ENCODE measurements around the gene CHST6. TPM values are rescaled to one million over a fixed set of nuclear protein-coding genes. Genes with fewer than 3 reads are reported as not detected.
"Not testable (repeated sequence)": the region's sequence is repeated elsewhere in the genome, so short reads cannot be mapped to it uniquely, and the experiment has no call there.

Gene CHST6
- polyA plus RNA-seq, 3 donors from 2014 or later = not detected

DNA sequence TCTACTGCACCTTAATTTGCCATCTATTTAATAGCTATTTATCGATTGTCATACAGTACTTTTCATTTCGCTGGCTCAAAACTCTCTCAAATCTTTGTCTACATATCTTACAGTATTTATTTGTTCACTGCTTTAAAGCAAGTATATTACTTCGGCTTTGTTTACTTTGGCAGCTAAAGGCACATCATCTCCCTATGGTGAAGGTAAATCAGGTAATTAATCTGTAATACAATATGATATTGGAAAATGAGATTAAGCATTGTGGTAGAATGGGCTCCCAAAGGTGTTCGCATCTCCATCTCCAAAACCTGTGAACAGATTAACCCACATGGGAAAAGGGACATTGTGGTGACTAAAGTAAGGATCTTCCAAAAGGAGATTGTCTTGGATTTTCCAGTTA is 37.2 kb downstream of the CHST6 start:
- peaks cover 0 to 4% (median 3%) of the 10 kb centered on the region in 3 donors for H3K27me3 Mint-ChIP-seq (ENCODE audit: low read depth in 3 of 3)
- no peaks in the 10 kb centered on the region for H3K36me3 Mint-ChIP-seq
- peaks cover 71 to 81% of the 10 kb centered on the region in 2 donors for H3K4me1 Mint-ChIP-seq
- H3K9me3 Mint-ChIP-seq = no peaks in the 10 kb centered on the region
- DNase-seq = no peak
- H3K4me3 Mint-ChIP-seq = no peak overlapping the region
- peak overlapping the region in 2 of 6 donors; percentile 11 to 12 for H3K27ac Mint-ChIP-seq

DNA sequence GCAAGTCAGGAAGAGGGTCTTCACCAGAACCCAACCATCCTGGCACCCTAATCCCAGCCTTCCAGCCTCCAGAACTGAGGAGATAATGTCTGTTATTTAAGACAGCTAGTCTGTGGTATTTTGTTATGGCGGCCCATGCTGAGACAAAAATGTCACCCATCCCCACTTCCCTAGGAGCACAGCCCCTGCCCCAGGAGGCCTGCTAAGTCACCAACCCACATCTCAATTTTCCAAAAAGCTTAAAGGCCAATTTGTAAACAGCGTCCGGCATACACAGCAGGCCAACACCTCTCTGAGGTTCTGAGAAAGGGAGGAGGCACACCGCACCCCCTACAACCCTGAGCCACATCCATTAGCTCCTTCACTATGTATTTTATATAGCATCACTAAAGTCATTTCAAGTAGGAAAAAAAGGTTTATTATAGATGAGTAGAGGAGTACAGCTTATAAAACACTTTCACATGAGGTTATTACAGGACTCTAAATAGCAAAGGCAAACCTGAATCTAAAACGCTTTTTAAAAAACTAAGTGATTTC is 37.7 kb downstream of the CHST6 start:
- DNase-seq = no peak
- peak overlapping the region in 1 of 6 donors; percentile 39 for H3K27ac Mint-ChIP-seq
- H3K36me3 Mint-ChIP-seq = no peaks in the 10 kb centered on the region
- H3K9me3 Mint-ChIP-seq = no peaks in the 10 kb centered on the region
- peaks cover 71 to 81% of the 10 kb centered on the region in 2 donors for H3K4me1 Mint-ChIP-seq
- H3K27me3 Mint-ChIP-seq (ENCODE audit: low read depth in 3 of 3) = peaks cover 0 to 1% (median 0%) of the 10 kb centered on the region in 3 donors
- H3K4me3 Mint-ChIP-seq = no peak overlapping the region

DNA sequence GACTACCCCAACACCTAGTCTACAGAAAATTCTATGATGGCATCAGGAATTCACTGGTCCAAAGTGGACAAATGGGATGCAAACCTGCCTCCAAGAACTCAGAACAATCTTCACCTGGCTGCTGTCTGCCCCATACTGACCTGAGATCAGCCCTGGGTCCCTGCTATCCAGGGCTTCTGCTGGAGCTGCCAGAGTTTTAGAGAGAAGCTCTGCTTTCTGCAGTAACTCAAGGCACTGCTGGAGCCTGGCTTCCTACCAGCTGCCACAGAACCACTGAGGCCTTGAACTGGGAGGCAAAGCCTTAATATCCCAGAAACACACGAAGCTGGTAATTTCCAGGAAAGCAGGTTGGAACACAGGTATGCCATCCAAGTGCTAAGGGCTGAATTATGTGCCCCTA is 38.3 kb downstream of the CHST6 start:
- Mint-ChIP-seq H3K27me3 (ENCODE audit: low read depth in 3 of 3) (peaks cover 0 to 1% (median 0%) of the 10 kb centered on the region in 3 donors), H3K36me3 (no peaks in the 10 kb centered on the region), H3K4me1 (peaks cover 66 to 76% of the 10 kb centered on the region in 2 donors), H3K4me3 (no peak overlapping the region), H3K9me3 (no peaks in the 10 kb centered on the region), H3K27ac (peak overlapping the region in 2 of 6 donors; percentile 13 to 42)
- DNase-seq = no peak

DNA sequence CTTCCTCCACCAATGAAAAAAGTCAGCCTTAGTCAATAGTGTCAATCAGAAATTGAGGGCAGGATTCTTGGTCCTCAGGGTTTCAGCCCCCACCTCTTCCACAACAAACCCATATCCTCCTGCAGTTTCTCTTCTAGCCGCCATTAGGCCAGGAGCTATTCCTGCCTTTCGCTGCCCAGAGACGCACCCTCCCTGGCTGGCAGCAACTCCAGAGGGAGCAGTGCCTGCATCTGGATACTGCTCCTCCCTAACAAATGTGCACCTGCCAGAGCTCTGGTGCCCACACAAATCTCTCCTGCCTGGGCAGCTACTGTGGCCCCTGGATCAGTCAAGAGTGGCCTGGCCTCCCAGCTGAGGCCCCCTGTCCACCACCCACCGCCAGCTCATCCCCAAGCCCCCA is 38.8 kb downstream of the CHST6 start:
- H3K4me3 Mint-ChIP-seq; H3K9me3 Mint-ChIP-seq; H3K36me3 Mint-ChIP-seq; DNase-seq; H3K27me3 Mint-ChIP-seq (ENCODE audit: low read depth in 3 of 3): not testable (repeated sequence)
- Mint-ChIP-seq H3K4me1 (peaks cover 61 to 71% of the 10 kb centered on the region in 2 donors), H3K27ac (peak overlapping the region in 2 of 6 donors; percentile 13 to 42)

DNA sequence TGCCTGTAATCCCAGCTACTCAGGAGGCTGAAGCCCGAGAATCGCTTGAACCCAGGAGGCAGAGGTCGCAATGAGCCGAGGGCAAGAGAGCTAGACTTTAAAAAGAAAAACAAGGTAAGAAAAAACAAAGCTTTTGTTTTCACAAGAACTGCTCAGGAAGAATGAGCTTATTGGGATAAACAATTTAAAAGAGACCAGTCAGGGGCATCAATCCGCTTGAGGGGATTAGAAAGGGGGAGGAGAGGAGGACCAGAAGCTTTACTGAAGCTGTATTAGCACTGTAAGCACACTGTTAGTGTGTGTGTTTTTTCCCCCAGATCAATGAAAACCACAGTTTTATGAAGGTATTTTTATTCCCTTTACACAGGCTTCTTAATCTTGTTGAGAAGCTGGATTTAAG is 39.6 kb downstream of the CHST6 start:
- no peak overlapping the region for H3K4me3 Mint-ChIP-seq
- H3K27ac Mint-ChIP-seq = peak overlapping the region in 2 of 6 donors; percentile 51 to 55

DNA sequence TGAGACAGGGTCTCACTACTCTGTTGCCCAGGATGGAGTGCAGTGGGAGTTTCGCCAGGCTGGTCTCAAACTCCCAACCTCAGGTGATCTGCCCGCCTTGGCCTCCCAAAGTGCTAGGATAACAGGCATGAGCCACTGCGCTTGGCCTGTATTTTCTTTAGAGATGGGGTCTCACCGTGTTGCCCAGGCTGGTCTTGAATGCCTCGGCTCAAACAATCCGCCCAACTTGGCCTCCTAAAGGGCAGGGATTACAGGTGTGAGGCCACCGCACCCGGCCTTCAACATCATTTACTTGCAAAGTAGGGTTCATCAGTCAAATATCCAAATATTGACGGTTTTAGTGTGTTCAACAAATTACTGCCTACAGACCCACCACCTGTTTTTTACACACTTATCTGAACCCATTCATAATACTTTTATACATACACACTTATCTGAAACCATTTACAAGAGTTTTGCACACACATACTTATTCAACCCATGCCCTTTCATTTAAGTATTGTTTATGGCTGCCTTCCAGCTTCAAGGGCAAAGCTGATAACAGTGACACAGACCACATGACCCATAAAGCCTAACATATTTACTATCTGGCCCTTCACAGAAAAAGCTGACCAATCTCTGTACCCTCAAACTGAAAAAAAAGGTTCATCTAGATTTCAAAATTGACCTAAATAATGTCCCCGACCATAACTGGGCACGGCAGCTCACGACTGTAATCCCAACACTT is 42.6 kb downstream of the CHST6 start:
- Mint-ChIP-seq H3K9me3 (no peaks in the 10 kb centered on the region), H3K4me1 (peaks cover 40 to 41% of the 10 kb centered on the region in 2 donors), H3K36me3 (peaks cover 0 to 8% (median 4%) of the 10 kb centered on the region in 3 donors), H3K27ac (no peak overlapping the region), H3K4me3 (peak overlapping the region in 1 of 5 donors; percentile 1), H3K27me3 (ENCODE audit: low read depth in 3 of 3) (peaks cover 0 to 2% (median 2%) of the 10 kb centered on the region in 3 donors)
- DNase-seq = no peak

More for the DNA sequence above, 39.6 kb downstream of the CHST6 start:
- peaks cover 0 to 3% (median 2%) of the 10 kb centered on the region in 3 donors for H3K27me3 Mint-ChIP-seq (ENCODE audit: low read depth in 3 of 3)
- peaks cover 55 to 65% of the 10 kb centered on the region in 2 donors for H3K4me1 Mint-ChIP-seq
- H3K36me3 Mint-ChIP-seq = peaks cover 0 to 3% (median 0%) of the 10 kb centered on the region in 3 donors
- H3K9me3 Mint-ChIP-seq = no peaks in the 10 kb centered on the region
- DNase-seq = no peak

DNA sequence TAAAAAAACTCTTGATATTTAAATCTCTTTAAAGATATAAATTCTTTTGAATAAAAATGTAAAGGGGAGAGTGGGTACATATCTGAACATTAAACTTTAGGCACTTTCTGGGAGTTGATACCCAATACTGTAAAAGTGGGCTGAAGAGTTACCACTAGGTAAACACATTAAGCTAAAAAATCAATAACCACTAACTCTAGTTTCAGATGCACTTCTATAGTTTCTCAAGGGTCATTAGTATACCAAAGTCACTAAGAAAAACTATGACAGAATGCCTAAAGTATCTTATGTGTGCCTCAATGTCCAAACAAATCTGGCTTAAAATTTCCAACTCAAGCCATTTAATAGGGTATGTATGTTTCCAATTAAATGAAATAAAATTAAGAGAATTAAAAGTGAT is 48.8 kb downstream of the CHST6 start:
- DNase-seq = no peak
- H3K9me3 Mint-ChIP-seq = no peaks in the 10 kb centered on the region
- no peak overlapping the region for H3K4me3 Mint-ChIP-seq
- H3K27me3 Mint-ChIP-seq (ENCODE audit: low read depth in 3 of 3) = no peaks in the 10 kb centered on the region
- peaks cover 0 to 2% of the 10 kb centered on the region in 2 donors for H3K4me1 Mint-ChIP-seq
- peak overlapping the region in 1 of 6 donors; percentile 39 for H3K27ac Mint-ChIP-seq
- H3K36me3 Mint-ChIP-seq = peaks cover 0 to 8% (median 4%) of the 10 kb centered on the region in 3 donors

DNA sequence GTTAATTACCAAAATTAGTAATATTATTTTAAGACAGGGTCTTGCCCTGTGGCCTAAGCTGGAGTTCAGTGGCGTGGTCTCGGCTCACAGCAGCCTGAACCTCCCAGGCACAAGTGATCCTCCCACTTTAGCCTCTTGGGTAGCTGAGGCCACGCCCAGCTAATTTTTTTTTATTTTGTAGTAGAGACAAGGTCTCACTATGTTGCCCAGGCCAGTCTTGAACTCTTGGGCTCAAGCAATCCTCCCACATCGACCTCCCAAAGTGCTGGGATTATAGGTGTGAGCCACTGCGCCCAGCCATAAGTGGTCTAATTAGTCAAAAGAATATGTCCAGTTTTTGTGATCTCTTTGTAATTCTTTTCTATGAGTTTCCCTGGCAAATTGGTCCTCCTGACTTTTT is 49.9 kb downstream of the CHST6 start:
- Mint-ChIP-seq H3K27ac (no peak overlapping the region), H3K27me3 (ENCODE audit: low read depth in 3 of 3) (no peaks in the 10 kb centered on the region), H3K4me3 (no peak overlapping the region), H3K36me3 (peaks cover 0 to 8% (median 4%) of the 10 kb centered on the region in 3 donors), H3K4me1 (peaks cover 0 to 2% of the 10 kb centered on the region in 2 donors), H3K9me3 (no peaks in the 10 kb centered on the region)
- DNase-seq = no peak

DNA sequence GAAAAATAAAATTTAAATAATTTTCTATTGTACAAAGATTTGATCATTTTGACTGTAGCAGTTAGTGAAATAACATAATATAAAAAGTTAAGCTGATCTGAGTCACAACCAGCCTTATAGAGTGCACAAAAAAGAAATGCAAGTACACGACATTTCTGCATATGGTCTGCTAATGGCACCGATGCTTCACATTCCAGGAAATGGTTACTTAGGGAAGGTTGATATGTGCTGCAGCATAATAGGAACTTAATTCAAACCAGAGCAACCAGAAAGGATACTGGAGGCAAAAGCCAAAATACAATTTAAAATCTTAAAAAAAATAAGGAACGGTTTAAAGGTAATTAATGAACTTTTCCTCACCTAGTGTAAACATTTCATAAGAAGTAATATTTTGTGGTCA is 51.9 kb downstream of the CHST6 start:
- Mint-ChIP-seq H3K27me3 (ENCODE audit: low read depth in 3 of 3) (no peaks in the 10 kb centered on the region), H3K36me3 (peaks cover 0 to 3% (median 0%) of the 10 kb centered on the region in 3 donors), H3K9me3 (no peaks in the 10 kb centered on the region), H3K4me1 (no peaks in the 10 kb centered on the region), H3K27ac (no peak overlapping the region), H3K4me3 (no peak overlapping the region)
- no peak for DNase-seq

DNA sequence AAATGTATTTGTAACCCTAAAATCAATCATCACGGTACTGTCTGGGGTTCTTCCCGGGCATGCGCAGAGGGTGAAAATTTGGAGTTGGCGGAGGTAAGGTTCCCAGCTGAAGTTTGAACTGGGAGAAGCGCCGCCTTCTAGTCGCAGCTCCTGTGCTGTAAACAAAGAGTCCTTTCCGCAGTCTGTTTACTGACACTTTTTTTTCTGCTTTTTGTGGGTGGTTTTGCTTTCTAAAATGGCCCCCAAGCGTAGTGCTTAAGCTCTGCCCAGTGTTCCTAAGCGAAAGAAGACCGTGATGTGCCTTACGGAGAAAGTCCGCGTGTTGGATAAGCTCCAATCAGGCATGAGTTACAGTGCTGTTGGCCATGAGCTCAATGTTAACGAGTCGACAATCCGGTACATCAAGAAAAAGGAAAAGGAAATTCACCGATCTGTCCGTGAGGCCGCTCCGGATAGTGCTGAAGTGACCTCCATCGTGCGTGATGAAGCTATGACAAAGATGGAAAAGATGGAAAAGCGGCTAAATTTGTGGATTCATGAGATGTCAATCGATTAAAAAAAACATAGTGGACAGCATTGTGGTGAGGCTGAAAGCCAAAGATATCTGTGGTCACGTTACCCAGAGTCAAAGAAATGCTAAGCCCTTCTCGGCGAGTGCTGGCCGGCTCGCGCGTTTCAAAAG is 61.4 kb downstream of the CHST6 start:
- peaks cover 8 to 13% (median 13%) of the 10 kb centered on the region in 3 donors for H3K27me3 Mint-ChIP-seq (ENCODE audit: low read depth in 3 of 3)
- no peaks in the 10 kb centered on the region for H3K9me3 Mint-ChIP-seq
- DNase-seq = peak; percentile 81 to 87 (median 85)
- H3K4me3 Mint-ChIP-seq = peak overlapping the region; percentile 89 to 94 (median 93)
- peak overlapping the region; percentile 95 to 98 (median 96) for H3K27ac Mint-ChIP-seq
- peaks cover 24 to 27% of the 10 kb centered on the region in 2 donors for H3K4me1 Mint-ChIP-seq
- H3K36me3 Mint-ChIP-seq = no peaks in the 10 kb centered on the region

DNA sequence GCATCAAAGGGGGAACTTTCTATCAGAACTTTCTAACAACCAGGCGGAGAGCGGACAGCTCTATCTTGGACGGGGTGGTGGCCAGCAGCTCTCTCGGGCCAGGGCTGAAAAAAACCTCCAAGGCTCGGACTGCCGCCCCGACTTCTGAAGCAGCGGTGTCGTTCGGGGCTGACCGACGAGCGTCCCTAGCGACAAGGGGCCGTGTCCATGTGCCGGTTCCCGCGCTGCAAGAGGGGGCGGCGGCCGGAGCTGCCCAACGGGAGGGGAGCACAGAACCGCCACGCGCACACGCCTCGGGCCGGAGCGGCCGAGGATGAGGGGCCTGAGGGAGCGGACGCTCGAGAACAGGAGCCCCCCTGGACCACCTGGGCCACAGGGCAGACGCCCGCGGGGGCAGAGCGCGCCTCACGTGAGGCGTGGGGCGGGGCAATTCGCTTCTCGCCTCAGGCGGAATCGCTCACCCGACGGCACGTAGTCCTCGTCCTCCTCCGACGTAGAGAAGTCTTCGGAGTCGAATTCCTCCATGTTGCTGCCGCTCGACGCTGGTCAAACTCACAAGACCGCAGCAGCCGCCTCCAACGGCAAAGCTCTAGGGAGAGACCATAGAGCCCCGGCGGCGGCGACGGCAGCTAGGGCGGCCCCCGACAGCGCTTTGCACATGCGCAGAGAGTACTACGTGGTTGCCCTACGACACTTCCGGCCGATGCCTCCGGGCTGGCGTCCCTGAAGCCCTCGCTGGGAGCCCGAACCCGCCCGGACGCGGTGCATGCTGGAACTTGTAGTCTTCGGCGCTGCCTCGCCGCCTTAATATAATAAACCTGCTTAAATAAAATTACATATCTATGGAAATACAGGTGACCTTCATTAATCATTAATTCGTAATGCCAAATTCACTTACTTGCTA is 62.2 kb downstream of the CHST6 start, which contains the start of gene CFDP1:
Gene CFDP1, minus strand, starts transcription at position 676 of the 904 bp plus-strand sequence. Its CDS starts 151 bp downstream, at position 525.
- DNase-seq = peak; percentile 95 to 97 (median 96)
- Mint-ChIP-seq H3K4me1 (peaks cover 24 to 27% of the 10 kb centered on the region in 2 donors), H3K27me3 (ENCODE audit: low read depth in 3 of 3) (peaks cover 8 to 13% (median 13%) of the 10 kb centered on the region in 3 donors), H3K4me3 (peak within 1 kb of the TSS; percentile 89 to 95 (median 94)), H3K36me3 (no peaks in the 10 kb centered on the region), H3K9me3 (no peaks in the 10 kb centered on the region), H3K27ac (peak within 1 kb of the TSS; percentile 95 to 98 (median 96))

DNA sequence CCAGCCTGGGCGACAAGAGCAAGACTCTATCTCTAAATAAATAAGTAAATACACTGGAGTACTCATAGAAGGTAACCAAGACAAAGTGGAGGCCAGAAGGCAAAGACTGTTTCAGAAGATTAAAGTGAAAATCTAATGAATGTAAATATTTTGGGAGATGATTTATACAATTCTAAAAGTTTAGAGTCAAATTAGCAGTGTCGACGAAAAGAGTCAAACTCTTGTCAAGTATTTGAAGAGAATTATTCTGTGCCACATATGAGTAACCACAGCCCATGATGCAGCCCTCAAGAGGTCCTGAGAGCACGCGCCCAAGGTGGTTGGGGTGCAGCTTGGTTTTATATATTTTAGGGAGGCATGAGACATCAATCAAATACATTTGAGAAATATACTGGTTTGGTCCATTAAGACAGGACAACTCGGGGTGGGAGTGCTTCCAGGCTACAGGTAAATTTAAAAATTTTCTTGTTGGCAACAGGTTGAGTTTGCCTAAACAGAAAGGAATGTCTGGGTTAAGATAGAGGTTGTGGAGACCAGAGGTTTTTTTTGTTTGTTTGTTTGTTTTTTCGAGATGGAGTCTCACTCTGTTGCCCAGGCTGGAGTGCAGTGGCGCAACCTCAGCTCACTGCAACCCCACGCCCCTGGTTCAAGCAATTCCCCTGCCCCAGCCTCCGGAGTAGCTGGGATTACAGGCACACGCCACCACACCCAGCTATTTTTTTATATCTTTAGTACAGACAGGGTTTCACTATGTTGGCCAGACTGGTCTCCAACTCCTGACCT is 65.4 kb downstream of the CHST6 start:
- DNase-seq = no peak
- Mint-ChIP-seq H3K4me3 (peak overlapping the region in 3 of 5 donors; percentile 18 to 53 (median 30)), H3K27ac (peak overlapping the region in 2 of 6 donors; percentile 8 to 50), H3K36me3 (no peaks in the 10 kb centered on the region), H3K4me1 (peaks cover 27 to 31% of the 10 kb centered on the region in 2 donors), H3K9me3 (no peaks in the 10 kb centered on the region), H3K27me3 (ENCODE audit: low read depth in 3 of 3) (peaks cover 8 to 13% (median 13%) of the 10 kb centered on the region in 3 donors)

Measured in immature natural killer cell (primary cell).